ENCODE data around the gene PIGZ.

PIGZ gene

DNA sequence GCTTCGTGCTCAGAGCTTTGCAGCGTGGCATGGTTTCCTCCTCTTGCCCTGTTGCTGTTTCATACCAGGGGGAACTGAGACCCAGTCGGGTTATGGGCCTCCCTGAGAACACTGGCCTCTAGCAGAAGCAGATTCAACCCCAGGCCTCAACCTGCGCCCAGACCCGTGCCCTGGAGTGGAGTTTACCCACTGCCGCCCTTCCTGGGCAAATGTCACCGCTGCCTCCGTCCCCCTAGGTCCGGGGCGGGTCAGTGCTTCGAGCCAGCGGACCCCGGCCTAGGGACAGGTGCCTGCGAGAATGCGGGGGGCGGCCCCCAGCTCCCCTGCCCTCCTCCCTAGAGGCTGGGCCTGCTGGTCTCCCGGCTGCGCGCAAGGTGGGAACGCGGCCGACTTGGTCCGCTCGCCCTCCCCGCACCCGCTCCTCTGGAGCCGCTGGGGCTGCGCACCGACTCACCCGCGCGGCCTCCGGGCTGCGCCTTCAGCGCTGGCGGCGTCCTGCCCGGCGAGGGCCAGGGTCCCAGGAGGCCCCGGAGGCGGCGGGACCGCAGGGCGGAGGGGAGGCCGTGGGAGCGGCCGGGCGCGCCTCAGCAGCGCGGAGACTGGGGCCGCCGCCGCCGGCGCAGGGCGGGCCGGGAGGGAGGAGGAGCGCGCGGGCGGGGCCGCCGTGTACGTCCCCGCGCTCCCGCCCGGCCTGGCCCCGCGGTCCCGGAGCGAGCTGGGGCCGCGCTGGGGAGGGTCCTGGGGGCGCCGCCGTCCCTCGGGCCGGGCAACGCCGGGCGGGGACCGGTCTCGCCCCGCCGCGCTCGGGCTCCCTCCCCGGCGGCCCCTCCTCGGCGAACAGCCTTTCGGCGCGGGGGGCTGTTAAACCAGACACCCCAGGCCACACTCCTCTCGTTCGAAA is at the start of gene PIGZ:
PIGZ (minus strand) TSS at position 601 of the 901 bp plus-strand sequence. CDS start 16,802 bp downstream, outside the sequence.
- TF ChIP-seq, protein P1, sequence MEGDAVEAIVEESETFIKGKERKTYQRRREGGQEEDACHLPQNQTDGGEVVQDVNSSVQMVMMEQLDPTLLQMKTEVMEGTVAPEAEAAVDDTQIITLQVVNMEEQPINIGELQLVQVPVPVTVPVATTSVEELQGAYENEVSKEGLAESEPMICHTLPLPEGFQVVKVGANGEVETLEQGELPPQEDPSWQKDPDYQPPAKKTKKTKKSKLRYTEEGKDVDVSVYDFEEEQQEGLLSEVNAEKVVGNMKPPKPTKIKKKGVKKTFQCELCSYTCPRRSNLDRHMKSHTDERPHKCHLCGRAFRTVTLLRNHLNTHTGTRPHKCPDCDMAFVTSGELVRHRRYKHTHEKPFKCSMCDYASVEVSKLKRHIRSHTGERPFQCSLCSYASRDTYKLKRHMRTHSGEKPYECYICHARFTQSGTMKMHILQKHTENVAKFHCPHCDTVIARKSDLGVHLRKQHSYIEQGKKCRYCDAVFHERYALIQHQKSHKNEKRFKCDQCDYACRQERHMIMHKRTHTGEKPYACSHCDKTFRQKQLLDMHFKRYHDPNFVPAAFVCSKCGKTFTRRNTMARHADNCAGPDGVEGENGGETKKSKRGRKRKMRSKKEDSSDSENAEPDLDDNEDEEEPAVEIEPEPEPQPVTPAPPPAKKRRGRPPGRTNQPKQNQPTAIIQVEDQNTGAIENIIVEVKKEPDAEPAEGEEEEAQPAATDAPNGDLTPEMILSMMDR (IDR thresholded peaks at IDR 0.05; ENCODE audit: low read depth, low read length, missing control alignments): no peak
- Histone ChIP-seq H3K4me3 (ENCODE audit: low read depth, low read length) (peak within 1 kb of the TSS; percentile 60), H3K36me3 (replicated peaks) (no peaks in the 10 kb centered on the region), H3K27ac (no peak within 1 kb of the TSS), H3K27me3 (replicated peaks) (peaks cover 8% of the 10 kb centered on the region)
- in situ Hi-C loops (cut with HindIII; ENCODE audit: low pct_ligation_motif_present, low sequenced_read_pairs): no loop called here
- DNase-seq: no peak

DNA sequence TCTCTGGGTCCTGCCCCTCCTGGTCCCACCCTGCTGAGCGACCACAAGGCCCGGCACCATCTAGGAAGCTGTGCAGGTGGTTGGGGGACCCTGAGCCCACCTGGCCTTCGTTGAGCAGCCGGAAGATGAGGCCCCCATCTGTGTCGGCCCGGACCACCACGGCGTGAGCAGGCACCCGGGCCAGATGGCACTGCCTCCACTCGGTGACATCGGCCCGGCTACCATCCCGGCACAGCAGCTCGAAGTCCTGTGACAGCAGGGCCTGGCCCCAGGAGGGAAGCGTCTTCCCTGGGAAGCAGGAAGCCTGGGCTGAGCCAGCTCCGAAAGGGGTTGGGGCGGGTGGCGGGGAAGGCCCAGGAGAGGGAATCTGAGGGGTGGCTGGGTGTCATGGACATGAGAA is 48.4 kb upstream of the PIGZ start:
- Histone ChIP-seq H3K36me3 (replicated peaks) (no peaks in the 10 kb centered on the region), H3K27me3 (replicated peaks) (no peaks in the 10 kb centered on the region), H3K4me3 (ENCODE audit: low read depth, low read length) (no peak overlapping the region), H3K27ac (no peak overlapping the region)
- in situ Hi-C loops (cut with HindIII; ENCODE audit: low pct_ligation_motif_present, low sequenced_read_pairs): no loop called here
- DNase-seq: no peak
- TF ChIP-seq, protein P1 (IDR thresholded peaks at IDR 0.05; ENCODE audit: low read depth, low read length, missing control alignments): no peak

GRCh38 chr3:197015790-197016736 is 47.4 kb upstream of the PIGZ start:
- in situ Hi-C loops (cut with HindIII; ENCODE audit: low pct_ligation_motif_present, low sequenced_read_pairs): no loop called here
- TF ChIP-seq, protein P1 (IDR thresholded peaks at IDR 0.05; ENCODE audit: low read depth, low read length, missing control alignments): no peak
- Histone ChIP-seq H3K36me3 (replicated peaks) (no peaks in the 10 kb centered on the region), H3K4me3 (ENCODE audit: low read depth, low read length) (no peak overlapping the region), H3K27ac (no peak overlapping the region), H3K27me3 (replicated peaks) (no peaks in the 10 kb centered on the region)
- no peak for DNase-seq

DNA sequence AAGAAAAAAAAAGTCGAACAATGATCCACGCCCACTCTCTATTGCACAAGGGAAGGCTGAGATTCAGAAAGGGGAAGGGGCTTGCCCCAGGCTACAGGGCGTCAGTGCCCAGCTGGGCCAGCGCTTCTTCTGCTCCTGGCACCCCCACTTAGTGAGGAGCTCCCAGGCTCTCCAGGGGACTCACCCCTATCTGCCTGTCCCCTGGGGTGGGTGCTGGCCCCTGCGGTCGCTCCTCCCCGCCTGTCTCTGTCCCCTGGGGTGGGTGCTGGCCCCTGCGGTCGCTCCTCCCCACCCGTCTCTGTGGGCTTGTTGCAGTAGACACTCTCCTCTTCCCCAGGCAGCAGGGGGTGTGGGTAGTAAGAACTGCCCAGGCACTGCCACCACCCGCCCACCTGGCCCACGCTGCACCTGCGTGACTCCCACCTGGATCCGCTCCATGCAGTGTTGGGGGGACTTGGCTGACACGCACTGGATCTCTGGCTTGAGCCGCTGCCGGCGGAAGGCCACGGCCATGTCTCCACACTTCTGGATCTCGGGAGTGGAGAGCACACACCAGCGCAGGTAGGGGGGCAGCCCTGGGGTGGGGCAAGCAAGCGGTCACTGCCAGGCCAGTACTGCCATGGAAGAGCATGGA is 46.4 kb upstream of the PIGZ start:
- H3K27ac ChIP-seq: no peak overlapping the region
- no peaks in the 10 kb centered on the region for H3K27me3 ChIP-seq (replicated peaks)
- no peaks in the 10 kb centered on the region for H3K36me3 ChIP-seq (replicated peaks)
- DNase-seq: no peak
- H3K4me3 ChIP-seq (ENCODE audit: low read depth, low read length): no peak overlapping the region
- in situ Hi-C loops (cut with HindIII; ENCODE audit: low pct_ligation_motif_present, low sequenced_read_pairs): no loop called here
- TF ChIP-seq, protein P1 (IDR thresholded peaks at IDR 0.05; ENCODE audit: low read depth, low read length, missing control alignments): no peak

GRCh38 chr3:197014024-197014423 is 45.4 kb upstream of the PIGZ start:
- no peak overlapping the region for H3K4me3 ChIP-seq (ENCODE audit: low read depth, low read length)
- TF ChIP-seq, protein P1 (IDR thresholded peaks at IDR 0.05; ENCODE audit: low read depth, low read length, missing control alignments): no peak
- no peak for DNase-seq
- no peaks in the 10 kb centered on the region for H3K36me3 ChIP-seq (replicated peaks)
- no peaks in the 10 kb centered on the region for H3K27me3 ChIP-seq (replicated peaks)
- in situ Hi-C loops (cut with HindIII; ENCODE audit: low pct_ligation_motif_present, low sequenced_read_pairs): no loop called here
- H3K27ac ChIP-seq: no peak overlapping the region
